Activated B cell treated with CpG ODN at 0.5 μM for 24 hours (primary cell): ENCODE measurements around the gene DBH. TPM values are rescaled to one million over a fixed set of nuclear protein-coding genes. Genes with fewer than 3 reads are reported as not detected.

ENCODE experiments used
- ATAC-seq: fragments of 200-7000 bp; cut with Tn5 transposase; one replicate; pipeline ENCODE4 v1.10.0; 2021; ENCODE audit warnings: low read depth, mild to moderate bottlenecking, moderate library complexity
- CTCF ChIA-PET: fragments of 350-600 bp; sonication (Branson Sonifier 250); formaldehyde crosslinking; loops from one replicate; lab custom pipeline; 2021; ENCODE audit warnings: antibody characterized with exemption; lab: Charles Lee
- POLR2A ChIA-PET: fragments of 350-600 bp; sonication (Branson Sonifier 250); formaldehyde crosslinking; loops from one replicate; lab custom pipeline; 2021; ENCODE audit warnings: antibody characterized with exemption; lab: Charles Lee
- DNase-seq: peaks from one replicate; pipeline ENCODE4 v3.0.0; 2022
- H3K27ac Mint-ChIP-seq: one replicate; pipeline ENCODE4 v1.8.0; 2020; ENCODE audit warnings: mixed read lengths
- H3K27me3 Mint-ChIP-seq: one replicate; pipeline ENCODE4 v1.8.0; 2021; ENCODE audit warnings: mixed read lengths
- H3K36me3 Mint-ChIP-seq: one replicate; pipeline ENCODE4 v1.8.0; 2021; ENCODE audit warnings: low read depth, mixed read lengths
- H3K4me1 Mint-ChIP-seq: one replicate; pipeline ENCODE4 v1.8.0; 2021; ENCODE audit warnings: mixed read lengths
- H3K4me3 Mint-ChIP-seq: one replicate; pipeline ENCODE4 v1.8.0; 2020; ENCODE audit warnings: mild to moderate bottlenecking, mixed read lengths
- H3K9me3 Mint-ChIP-seq: one replicate; pipeline ENCODE4 v1.8.0; 2020; ENCODE audit warnings: mixed read lengths
- intact Hi-C: fragments of 100-400 bp; cut with micrococcal nuclease; formaldehyde crosslinking; loops from one replicate; pipeline ENCODE4 v1.15.1; 2024
- total RNA-seq: library from RNA; stranded (reverse); gene quantifications from 2 replicates; pipeline ENCODE4 v1.2.3, GENCODE V29; 2022
- TF ChIP-seq, protein P1 (sequence below): fragments of 200-600 bp; IDR thresholded peaks from one replicate; pipeline ENCODE4 v1.8.0; 2022; ENCODE audit warnings: antibody characterized with exemption, mild to moderate bottlenecking

Gene DBH
- total RNA-seq, 1 donor from 2014 or later: not detected

- no peaks in the 10 kb centered on the region for H3K36me3 Mint-ChIP-seq
- CTCF ChIA-PET: no interaction called here
- ATAC-seq (no peak), DNase-seq (no peak)
- POLR2A ChIA-PET: no interaction called here
- H3K27ac Mint-ChIP-seq: no peak overlapping the region
- H3K4me3 Mint-ChIP-seq: no peak overlapping the region
- no peaks in the 10 kb centered on the region for H3K9me3 Mint-ChIP-seq
- intact Hi-C loops: no loop called here
- TF ChIP-seq, protein P1, sequence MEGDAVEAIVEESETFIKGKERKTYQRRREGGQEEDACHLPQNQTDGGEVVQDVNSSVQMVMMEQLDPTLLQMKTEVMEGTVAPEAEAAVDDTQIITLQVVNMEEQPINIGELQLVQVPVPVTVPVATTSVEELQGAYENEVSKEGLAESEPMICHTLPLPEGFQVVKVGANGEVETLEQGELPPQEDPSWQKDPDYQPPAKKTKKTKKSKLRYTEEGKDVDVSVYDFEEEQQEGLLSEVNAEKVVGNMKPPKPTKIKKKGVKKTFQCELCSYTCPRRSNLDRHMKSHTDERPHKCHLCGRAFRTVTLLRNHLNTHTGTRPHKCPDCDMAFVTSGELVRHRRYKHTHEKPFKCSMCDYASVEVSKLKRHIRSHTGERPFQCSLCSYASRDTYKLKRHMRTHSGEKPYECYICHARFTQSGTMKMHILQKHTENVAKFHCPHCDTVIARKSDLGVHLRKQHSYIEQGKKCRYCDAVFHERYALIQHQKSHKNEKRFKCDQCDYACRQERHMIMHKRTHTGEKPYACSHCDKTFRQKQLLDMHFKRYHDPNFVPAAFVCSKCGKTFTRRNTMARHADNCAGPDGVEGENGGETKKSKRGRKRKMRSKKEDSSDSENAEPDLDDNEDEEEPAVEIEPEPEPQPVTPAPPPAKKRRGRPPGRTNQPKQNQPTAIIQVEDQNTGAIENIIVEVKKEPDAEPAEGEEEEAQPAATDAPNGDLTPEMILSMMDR: no peak
- H3K27me3 Mint-ChIP-seq: peaks cover 43% of the 10 kb centered on the region
- H3K4me1 Mint-ChIP-seq: peaks cover 9% of the 10 kb centered on the region
Measured at GRCh38 chr9:133604856-133605255, 31.3 kb upstream of the DBH start.

DNA sequence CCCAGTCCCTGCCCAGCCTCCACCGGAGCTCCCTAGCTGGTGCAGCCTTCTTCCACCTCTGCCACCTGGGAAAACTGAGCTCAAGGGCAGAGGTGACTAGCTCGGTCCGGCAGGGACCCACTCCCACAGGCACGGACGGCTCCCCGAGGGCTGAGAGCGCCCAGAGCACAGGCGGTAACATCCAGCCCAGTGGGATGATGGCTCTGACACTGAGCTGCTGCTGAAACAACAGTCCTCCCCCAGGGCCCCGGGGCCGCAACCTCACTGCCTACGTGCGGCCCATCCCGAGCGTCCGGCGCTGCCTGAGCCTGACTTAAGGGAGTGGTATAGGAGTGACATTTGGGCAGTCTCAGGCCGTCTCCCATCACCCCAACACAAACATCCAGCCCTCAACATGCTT is 30.7 kb upstream of the DBH start:
- ATAC-seq: no peak
- H3K4me3 Mint-ChIP-seq: no peak overlapping the region
- H3K9me3 Mint-ChIP-seq: no peaks in the 10 kb centered on the region
- DNase-seq: no peak
- POLR2A ChIA-PET: no interaction called here
- TF ChIP-seq, protein P1: no peak
- intact Hi-C loops: no loop called here
- CTCF ChIA-PET: no interaction called here
- no peak overlapping the region for H3K27ac Mint-ChIP-seq
- H3K36me3 Mint-ChIP-seq: no peaks in the 10 kb centered on the region
- H3K27me3 Mint-ChIP-seq: peaks cover 47% of the 10 kb centered on the region
- H3K4me1 Mint-ChIP-seq: peaks cover 9% of the 10 kb centered on the region

DNA sequence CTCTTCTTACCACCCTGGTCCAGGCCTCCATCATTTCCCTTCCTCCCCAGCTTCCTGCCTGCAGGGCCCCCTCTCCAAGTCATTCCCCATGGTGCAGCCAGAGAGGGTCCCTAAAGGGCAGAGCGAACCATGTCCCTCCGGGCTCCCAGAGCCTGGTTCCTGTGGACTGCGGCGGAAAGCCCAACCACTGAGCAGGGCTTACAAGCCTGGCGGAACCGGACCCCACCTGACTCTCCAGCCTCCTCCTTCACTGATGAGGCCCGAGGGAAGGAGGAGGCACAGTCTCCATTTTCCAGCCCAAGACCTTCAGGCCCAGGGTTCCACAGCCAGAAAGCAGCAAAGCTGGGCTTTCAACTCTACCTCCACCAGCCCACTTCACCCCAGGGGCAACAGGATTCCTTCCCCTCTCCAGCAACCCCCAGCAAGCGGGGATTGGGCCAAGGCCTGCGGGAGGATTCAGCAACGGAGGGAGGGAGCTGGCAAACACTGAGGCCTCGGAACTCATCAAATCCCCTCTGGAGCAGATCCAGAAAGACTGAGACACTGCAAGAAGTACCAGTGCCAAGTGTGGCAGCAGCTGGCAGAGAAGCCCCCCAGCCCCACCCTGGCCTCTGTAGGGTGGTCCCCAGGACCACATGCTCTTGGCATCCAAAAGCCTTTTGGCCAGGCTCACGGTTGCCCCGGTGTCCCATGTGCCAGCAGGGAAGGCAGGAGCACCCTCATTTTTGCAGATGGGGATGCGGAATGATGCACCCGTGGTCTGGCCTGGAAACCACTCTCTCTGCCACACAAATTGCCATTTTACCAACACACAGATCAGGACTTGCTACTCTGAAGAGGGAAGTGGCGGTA is 30.1 kb upstream of the DBH start:
- intact Hi-C loops: no loop called here
- ATAC-seq: no peak
- H3K36me3 Mint-ChIP-seq: no peaks in the 10 kb centered on the region
- ChIA-PET CTCF (no interaction called here), POLR2A (no interaction called here)
- TF ChIP-seq, protein P1: no peak
- peaks cover 9% of the 10 kb centered on the region for H3K4me1 Mint-ChIP-seq
- DNase-seq: no peak
- H3K27ac Mint-ChIP-seq: no peak overlapping the region
- no peaks in the 10 kb centered on the region for H3K9me3 Mint-ChIP-seq
- H3K27me3 Mint-ChIP-seq: peaks cover 52% of the 10 kb centered on the region
- H3K4me3 Mint-ChIP-seq: no peak overlapping the region

DNA sequence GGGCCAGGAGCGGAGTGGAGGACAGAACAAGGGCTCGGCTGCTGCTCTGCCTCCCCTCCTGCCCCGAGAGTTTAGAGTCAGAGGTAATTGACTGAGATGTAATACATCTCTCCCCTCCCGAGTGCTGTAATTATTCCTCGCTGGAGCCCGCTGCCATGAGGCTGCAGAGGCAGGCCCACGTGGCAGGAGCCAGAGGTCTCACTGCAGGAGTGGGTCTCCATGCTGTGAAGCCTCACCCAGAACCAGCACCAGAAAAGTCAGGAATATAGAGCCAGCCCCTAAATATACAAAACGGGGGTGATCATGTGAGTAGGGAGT is 29.5 kb upstream of the DBH start:
- no peaks in the 10 kb centered on the region for H3K9me3 Mint-ChIP-seq
- TF ChIP-seq, protein P1: no peak
- no peaks in the 10 kb centered on the region for H3K36me3 Mint-ChIP-seq
- DNase-seq (no peak), ATAC-seq (no peak)
- H3K4me1 Mint-ChIP-seq: peaks cover 9% of the 10 kb centered on the region
- no peak overlapping the region for H3K27ac Mint-ChIP-seq
- POLR2A ChIA-PET: no interaction called here
- intact Hi-C loops: no loop called here
- no peak overlapping the region for H3K4me3 Mint-ChIP-seq
- peaks cover 51% of the 10 kb centered on the region for H3K27me3 Mint-ChIP-seq
- CTCF ChIA-PET: no interaction called here

DNA sequence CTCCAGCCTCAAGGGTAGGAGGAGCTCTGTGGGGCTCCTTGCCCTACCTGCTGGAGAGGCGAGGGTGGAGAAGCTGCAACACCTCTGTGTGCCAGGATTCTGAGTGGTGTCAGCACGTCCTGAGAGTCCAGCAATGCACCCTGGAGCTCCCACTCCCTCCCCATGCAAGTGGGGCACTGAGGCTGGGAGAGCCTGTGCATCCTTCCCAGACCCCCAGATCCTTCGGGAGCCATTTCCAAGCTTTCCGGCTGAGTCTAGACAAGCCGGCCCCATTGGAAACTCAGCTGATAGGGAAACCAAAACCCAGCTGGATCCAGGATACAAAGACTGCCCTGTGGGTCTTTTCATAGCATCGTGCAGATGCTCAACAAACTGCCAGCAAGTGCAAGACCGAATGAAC is 28.8 kb upstream of the DBH start:
- no peak overlapping the region for H3K27ac Mint-ChIP-seq
- intact Hi-C loops: no loop called here
- H3K36me3 Mint-ChIP-seq: no peaks in the 10 kb centered on the region
- H3K4me1 Mint-ChIP-seq: peaks cover 9% of the 10 kb centered on the region
- DNase-seq (no peak), ATAC-seq (no peak)
- peaks cover 46% of the 10 kb centered on the region for H3K27me3 Mint-ChIP-seq
- TF ChIP-seq, protein P1: no peak
- CTCF ChIA-PET: no interaction called here
- H3K9me3 Mint-ChIP-seq: no peaks in the 10 kb centered on the region
- POLR2A ChIA-PET: no interaction called here
- H3K4me3 Mint-ChIP-seq: no peak overlapping the region
